Measurements from ENCODE around the gene NOTCH4. TPM values are rescaled to one million over a fixed set of nuclear protein-coding genes. Genes with fewer than 3 reads are reported as not detected.

Gene NOTCH4
- total RNA-seq, 1 experiment from 2014 or later = 1.6 TPM

GRCh38 chr6:32184084-32184640, 39.7 kb downstream of the NOTCH4 start, which contains the start of gene AGER:
TSS of gene AGER (minus strand) at chr6:32184253. CDS start at chr6:32184222, 31 bp downstream.
- H3K4me3 ChIP-seq (ENCODE audit: insufficient read depth, low read depth, low read length) = no peak within 1 kb of the TSS
- peak; percentile 35 for DNase-seq
- H3K27me3 ChIP-seq (ENCODE audit: control insufficient read depth, insufficient read depth, low read length) = no peaks in the 10 kb centered on the region
- H3K36me3 ChIP-seq (replicated peaks; ENCODE audit: control insufficient read depth, insufficient read depth, low read length) = peaks cover 28% of the 10 kb centered on the region

GRCh38 chr6:32183483-32184083, 40.3 kb downstream of the NOTCH4 start:
- Histone ChIP-seq H3K4me3 (ENCODE audit: insufficient read depth, low read depth, low read length) (no peak overlapping the region), H3K27me3 (ENCODE audit: control insufficient read depth, insufficient read depth, low read length) (no peaks in the 10 kb centered on the region), H3K36me3 (replicated peaks; ENCODE audit: control insufficient read depth, insufficient read depth, low read length) (peaks cover 28% of the 10 kb centered on the region)
- peak; percentile 27 for DNase-seq

- no peak for DNase-seq
- Histone ChIP-seq H3K36me3 (replicated peaks; ENCODE audit: control insufficient read depth, insufficient read depth, low read length) (peaks cover 28% of the 10 kb centered on the region), H3K4me3 (ENCODE audit: insufficient read depth, low read depth, low read length) (no peak overlapping the region), H3K27me3 (ENCODE audit: control insufficient read depth, insufficient read depth, low read length) (no peaks in the 10 kb centered on the region)
Measured at GRCh38 chr6:32183030-32183429, 40.8 kb downstream of the NOTCH4 start.

GRCh38 chr6:32182555-32182981, 41.3 kb downstream of the NOTCH4 start:
- DNase-seq = peak; percentile 28
- no peaks in the 10 kb centered on the region for H3K27me3 ChIP-seq (ENCODE audit: control insufficient read depth, insufficient read depth, low read length)
- H3K4me3 ChIP-seq (ENCODE audit: insufficient read depth, low read depth, low read length) = no peak overlapping the region
- H3K36me3 ChIP-seq (replicated peaks; ENCODE audit: control insufficient read depth, insufficient read depth, low read length) = peaks cover 24% of the 10 kb centered on the region

GRCh38 chr6:32181915-32182529, 41.8 kb downstream of the NOTCH4 start:
- H3K4me3 ChIP-seq (ENCODE audit: insufficient read depth, low read depth, low read length) = no peak overlapping the region
- no peaks in the 10 kb centered on the region for H3K27me3 ChIP-seq (ENCODE audit: control insufficient read depth, insufficient read depth, low read length)
- H3K36me3 ChIP-seq (replicated peaks; ENCODE audit: control insufficient read depth, insufficient read depth, low read length) = peaks cover 19% of the 10 kb centered on the region
- peak; percentile 65 for DNase-seq

GRCh38 chr6:32181148-32181702, 42.6 kb downstream of the NOTCH4 start:
- no peak overlapping the region for H3K4me3 ChIP-seq (ENCODE audit: insufficient read depth, low read depth, low read length)

DNA sequence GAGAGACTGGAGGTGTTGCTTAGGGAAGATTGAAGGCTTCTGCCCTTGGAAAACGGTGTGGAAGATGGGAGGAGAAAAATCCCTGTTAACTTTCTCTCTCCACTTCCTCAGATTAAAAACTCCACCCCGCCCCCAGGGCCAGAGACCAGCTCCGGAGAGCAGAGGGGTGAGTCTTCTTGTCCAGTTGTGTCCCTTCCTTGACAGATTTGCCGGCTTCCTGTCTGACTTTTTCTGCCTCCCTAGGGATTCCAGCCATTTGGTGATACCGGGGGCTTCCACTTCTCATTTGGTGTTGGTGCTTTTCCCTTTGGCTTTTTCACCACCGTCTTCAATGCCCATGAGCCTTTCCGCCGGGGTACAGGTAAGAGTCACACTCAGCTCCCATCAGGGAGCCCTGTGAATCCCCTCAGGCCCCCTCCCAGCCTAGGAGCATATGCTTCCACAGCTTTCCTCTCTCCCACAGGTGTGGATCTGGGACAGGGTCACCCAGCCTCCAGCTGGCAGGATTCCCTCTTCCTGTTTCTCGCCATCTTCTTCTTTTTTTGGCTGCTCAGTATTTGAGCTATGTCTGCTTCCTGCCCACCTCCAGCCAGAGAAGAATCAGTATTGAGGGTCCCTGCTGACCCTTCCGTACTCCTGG, 44.0 kb downstream of the NOTCH4 start:
- H3K27me3 ChIP-seq (ENCODE audit: control insufficient read depth, insufficient read depth, low read length) = no peaks in the 10 kb centered on the region
- peaks cover 10% of the 10 kb centered on the region for H3K36me3 ChIP-seq (replicated peaks; ENCODE audit: control insufficient read depth, insufficient read depth, low read length)
- no peak for DNase-seq
- H3K4me3 ChIP-seq (ENCODE audit: insufficient read depth, low read depth, low read length) = no peak overlapping the region

More at GRCh38 chr6:32181148-32181702, 42.6 kb downstream of the NOTCH4 start:
- Histone ChIP-seq H3K36me3 (replicated peaks; ENCODE audit: control insufficient read depth, insufficient read depth, low read length) (peaks cover 12% of the 10 kb centered on the region), H3K27me3 (ENCODE audit: control insufficient read depth, insufficient read depth, low read length) (no peaks in the 10 kb centered on the region)
- DNase-seq = no peak

GRCh38 chr6:32178547-32179440, 45.1 kb downstream of the NOTCH4 start:
- Histone ChIP-seq H3K4me3 (ENCODE audit: insufficient read depth, low read depth, low read length) (peak overlapping the region; percentile 79), H3K36me3 (replicated peaks; ENCODE audit: control insufficient read depth, insufficient read depth, low read length) (peaks cover 10% of the 10 kb centered on the region)
- DNase-seq = peak; percentile 63

GRCh38 chr6:32177788-32178546, 45.9 kb downstream of the NOTCH4 start, which contains the start of gene RNF5:
TSS of gene RNF5 (plus strand) at chr6:32178405. CDS start at chr6:32178512, 107 bp downstream.
- peaks cover 9% of the 10 kb centered on the region for H3K36me3 ChIP-seq (replicated peaks; ENCODE audit: control insufficient read depth, insufficient read depth, low read length)
- peak; percentile 98 for DNase-seq
- peak within 1 kb of the TSS; percentile 79 for H3K4me3 ChIP-seq (ENCODE audit: insufficient read depth, low read depth, low read length)
- no peaks in the 10 kb centered on the region for H3K27me3 ChIP-seq (ENCODE audit: control insufficient read depth, insufficient read depth, low read length)

More at GRCh38 chr6:32178547-32179440, 45.1 kb downstream of the NOTCH4 start:
- H3K27me3 ChIP-seq (ENCODE audit: control insufficient read depth, insufficient read depth, low read length) = no peaks in the 10 kb centered on the region

DNA sequence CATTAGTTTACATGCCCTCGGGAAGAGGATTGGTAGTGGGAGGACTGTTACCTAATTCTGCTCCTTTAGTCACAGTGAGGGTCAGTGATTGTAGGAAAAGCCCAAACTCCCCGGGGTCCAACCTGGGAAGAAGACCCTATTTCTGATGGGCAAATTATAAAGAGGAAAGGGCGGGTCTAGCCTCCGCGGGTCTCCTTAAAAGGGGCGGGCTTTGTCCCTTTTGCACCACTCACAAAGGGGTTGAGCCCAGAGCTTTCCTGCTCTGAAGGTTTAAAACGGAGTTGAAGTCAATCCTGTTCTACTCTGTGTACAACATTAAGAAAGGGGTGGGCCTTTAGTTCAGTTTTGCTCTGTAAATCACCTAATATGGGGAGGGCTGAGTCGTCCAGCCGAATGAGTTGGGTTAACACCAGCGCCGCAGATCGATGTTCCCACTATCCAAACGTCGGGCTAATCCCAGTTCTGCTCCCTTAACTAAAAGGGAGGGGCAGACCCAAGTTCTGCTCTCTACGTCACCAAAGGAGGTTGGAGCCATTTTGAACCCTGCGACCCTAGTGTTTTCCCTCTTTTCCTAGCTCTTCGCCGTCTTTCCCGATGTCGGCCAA, 46.6 kb downstream of the NOTCH4 start:
- DNase-seq = peak; percentile 62
- Histone ChIP-seq H3K27me3 (ENCODE audit: control insufficient read depth, insufficient read depth, low read length) (no peaks in the 10 kb centered on the region), H3K4me3 (ENCODE audit: insufficient read depth, low read depth, low read length) (peak overlapping the region; percentile 79), H3K36me3 (replicated peaks; ENCODE audit: control insufficient read depth, insufficient read depth, low read length) (peaks cover 8% of the 10 kb centered on the region)

DNA sequence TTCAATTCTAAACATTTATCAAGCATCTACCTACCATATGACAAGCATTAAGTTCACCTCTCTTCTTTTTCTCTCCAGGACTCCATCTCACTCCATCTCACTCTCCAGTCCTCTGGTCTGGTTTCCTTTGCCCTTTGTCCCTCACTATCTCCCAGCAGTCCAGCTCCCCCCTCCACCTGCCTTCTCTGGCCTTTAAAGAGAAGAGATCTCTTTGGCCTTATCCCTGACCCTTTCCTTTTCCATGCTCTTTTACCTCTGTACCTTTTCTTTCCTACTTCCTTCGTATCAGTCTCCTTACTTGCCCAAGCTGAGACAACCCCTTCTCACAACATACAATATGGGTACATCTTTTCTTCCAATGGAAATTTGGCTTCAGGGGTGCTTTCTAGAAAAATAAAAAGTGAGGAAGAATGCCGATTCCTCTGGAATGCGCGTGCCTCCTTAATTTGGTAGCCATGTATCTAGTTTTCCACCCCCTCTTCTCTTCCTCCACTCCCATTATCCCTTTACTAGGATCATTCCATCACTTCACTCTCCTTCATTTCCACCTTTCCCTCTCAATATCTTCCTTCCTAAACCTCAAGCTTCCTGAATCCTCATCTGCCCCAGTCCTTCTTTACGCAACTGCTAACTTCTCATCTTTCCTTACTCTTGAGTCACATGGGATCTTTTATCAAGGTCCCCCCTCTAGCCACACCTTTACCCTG, 47.2 kb downstream of the NOTCH4 start:
- H3K27me3 ChIP-seq (ENCODE audit: control insufficient read depth, insufficient read depth, low read length) = no peaks in the 10 kb centered on the region
- peaks cover 8% of the 10 kb centered on the region for H3K36me3 ChIP-seq (replicated peaks; ENCODE audit: control insufficient read depth, insufficient read depth, low read length)
- H3K4me3 ChIP-seq (ENCODE audit: insufficient read depth, low read depth, low read length) = peak overlapping the region; percentile 79
- DNase-seq = peak; percentile 37

- peak within 1 kb of the TSS; percentile 79 for H3K4me3 ChIP-seq (ENCODE audit: insufficient read depth, low read depth, low read length)
- no peaks in the 10 kb centered on the region for H3K27me3 ChIP-seq (ENCODE audit: control insufficient read depth, insufficient read depth, low read length)
- H3K36me3 ChIP-seq (replicated peaks; ENCODE audit: control insufficient read depth, insufficient read depth, low read length) = peaks cover 8% of the 10 kb centered on the region
- DNase-seq = peak; percentile 99
Measured at GRCh38 chr6:32175711-32176475, 48.0 kb downstream of the NOTCH4 start, which contains the start of gene AGPAT1. TSS of gene AGPAT1 (minus strand) at chr6:32176084. CDS start at chr6:32171496, 4,588 bp downstream.

All from H7 (cell line).